DMS 273 treated with DMSO at 0.1 percent for 48 hours (cell line): ENCODE data around the gene ZDHHC3.

ENCODE experiments used
- DNase-seq: peaks from one replicate; lab custom pipeline; 2025; lab: John Stamatoyannopoulos, UW

The ZDHHC3 gene

DNA sequence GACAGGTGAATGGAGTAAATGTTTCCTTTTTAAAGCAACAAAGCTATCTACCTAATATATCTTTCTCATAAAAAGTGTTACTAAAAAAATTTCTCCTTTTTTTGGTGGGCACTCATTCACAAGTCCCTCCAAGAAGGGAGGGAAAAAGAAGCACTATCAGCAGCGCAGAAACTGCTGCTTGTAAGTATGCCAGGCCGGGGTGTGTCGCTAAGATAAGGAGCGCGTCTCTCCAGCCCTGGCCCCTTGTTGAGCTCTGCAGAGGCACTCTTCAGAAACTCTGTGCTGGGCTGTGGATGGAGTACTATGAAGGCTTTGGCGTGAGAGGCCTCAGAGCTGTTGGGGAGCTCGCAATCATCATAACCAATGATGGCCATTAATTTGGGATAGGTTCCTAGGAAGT, 49.1 kb downstream of the ZDHHC3 start:
- no peak for DNase-seq

DNA sequence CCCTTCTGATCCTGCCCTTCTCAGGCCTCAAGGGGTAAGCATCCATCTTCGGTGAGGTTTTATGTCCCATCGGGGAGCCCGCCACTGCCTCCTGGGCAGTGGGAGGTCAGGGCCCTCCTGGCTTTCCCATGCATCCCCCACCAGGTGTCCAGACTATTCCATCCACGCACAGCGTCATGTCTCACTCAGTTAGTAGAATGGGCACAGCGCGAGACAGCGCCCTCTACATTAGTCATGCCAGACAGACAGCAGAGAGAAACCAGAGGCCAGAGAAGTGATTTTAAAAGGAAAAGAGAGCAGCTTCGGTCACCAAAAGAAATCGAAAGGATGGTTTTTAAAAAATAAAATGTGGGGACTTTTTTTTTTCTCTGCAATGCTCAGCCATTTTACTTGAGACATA, 49.8 kb downstream of the ZDHHC3 start:
- no peak for DNase-seq

DNA sequence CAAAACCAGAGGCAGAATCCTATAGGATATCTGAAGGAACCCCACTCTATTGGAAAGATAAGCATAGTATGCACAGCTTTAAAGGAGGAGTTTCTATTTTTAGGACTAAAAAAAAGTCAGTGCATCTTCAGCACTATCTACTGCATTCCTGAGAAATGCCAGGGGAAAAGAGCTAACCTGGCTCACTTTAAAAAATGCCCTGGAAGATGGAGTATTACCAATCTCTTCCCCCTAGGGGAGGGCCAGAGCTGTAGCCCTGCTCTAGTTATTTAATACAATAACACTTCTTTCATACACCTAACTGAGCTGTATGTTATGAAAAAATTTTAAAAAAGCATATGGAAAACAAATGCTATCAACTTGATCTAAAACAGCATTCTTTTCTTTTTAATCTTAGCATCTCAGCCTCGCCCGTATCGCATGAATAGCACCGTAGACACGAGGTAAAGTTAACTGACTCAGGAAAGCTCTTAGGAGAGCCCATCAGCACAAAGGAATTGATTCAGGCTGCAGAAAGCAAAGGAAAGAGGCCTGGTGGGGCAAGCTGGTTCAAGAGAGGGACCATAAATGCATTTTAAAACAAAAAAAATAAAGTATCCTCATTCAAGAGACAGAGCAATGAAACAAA, 51.4 kb downstream of the ZDHHC3 start:
- DNase-seq, result no peak

DNA sequence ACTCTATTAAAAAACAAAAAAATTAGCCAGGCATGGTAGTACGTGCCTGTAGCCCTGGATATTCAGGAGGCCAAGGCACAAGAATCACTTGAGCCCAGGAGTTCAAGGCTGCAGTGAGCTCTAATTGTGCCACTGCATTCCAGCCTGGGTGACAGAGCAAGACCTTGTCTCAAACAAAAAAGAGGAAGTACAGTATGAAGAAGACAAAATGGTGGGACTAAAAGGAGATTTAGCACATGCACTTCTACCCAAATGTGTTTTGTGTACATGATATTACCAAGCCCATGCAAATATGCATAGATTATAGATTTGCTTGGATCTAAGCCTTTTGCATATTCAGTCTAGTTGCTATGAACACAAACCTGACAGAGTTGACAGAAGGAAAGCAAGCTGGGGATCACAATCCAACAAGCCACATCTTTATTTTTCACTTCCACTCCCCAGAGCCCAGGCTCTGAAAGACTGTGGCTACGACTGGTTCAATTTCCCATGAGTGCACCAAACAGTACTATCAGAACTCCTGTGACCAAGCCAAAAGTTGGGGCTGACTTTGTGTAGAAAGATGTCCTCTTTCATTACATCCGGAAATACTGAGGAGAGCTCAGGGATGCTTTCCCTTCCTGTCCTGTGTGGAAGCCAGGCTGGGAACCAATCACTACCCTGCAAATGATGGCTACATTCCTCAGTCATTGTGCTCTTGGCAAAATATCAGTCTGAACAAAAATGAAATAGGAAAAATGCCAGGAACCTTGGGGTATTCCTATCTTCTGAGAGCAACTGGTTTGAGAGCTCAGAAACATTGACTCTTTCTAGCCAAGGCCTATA, 52.1 kb downstream of the ZDHHC3 start:
- no peak for DNase-seq

DNA sequence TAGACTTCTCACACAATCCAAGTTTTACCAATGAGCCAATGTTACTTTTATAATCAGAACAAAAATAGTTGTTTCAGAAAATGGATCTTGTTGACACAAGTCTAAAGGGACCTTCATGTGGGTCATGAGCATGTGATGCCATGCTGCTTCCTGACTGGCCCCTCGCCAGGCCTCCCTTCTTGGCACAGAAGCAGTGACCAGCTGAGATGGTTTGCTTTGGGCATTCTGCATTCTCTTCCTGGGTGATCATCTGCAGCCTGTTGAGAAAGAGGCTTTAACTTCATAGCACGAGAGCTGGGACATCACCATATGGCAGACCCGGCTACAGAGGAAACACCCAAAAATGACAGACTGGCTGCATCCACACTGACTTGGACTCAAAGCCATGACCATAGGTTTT, 55.9 kb downstream of the ZDHHC3 start:
- no peak for DNase-seq

DNA sequence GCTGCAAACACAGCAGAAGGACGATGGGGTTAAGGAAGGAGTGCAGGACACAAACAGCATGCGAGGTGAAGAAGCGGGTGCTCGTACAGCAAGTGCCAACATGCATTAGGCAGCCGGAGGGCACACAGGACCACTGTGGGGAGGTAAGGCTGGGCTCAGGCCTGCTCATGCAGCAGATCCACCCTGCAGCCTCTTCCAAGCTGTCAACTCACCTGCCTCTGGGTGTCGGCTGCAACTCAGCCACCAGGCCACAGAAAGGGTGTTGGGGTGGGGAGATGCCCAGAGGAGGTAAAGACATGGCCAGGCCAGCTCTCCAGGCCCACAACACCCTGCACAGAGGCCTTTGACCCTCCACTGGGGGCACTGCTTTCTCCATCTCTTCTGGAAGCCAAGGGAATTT, 57.4 kb downstream of the ZDHHC3 start:
- no peak for DNase-seq

DNA sequence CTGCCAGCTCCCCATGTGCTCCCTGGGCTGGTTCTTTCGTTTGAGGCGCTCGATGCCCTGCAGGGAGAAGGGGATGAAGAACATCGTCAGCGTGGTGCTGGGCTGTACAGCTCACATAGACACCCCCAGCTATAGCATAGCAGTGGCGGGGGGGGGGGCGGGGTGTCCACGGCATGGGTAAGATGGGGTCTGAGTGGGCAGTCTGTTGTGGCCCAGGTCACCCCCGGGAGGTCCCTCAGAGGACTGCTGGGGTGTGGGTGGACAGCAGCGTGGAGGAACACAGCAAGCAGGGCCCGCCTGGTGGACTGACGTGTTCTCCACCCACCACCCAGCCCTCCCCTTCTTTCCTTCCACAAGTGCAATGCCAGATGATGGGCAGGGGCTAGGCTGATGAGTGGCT, 57.9 kb downstream of the ZDHHC3 start:
- DNase-seq, result no peak

DNA sequence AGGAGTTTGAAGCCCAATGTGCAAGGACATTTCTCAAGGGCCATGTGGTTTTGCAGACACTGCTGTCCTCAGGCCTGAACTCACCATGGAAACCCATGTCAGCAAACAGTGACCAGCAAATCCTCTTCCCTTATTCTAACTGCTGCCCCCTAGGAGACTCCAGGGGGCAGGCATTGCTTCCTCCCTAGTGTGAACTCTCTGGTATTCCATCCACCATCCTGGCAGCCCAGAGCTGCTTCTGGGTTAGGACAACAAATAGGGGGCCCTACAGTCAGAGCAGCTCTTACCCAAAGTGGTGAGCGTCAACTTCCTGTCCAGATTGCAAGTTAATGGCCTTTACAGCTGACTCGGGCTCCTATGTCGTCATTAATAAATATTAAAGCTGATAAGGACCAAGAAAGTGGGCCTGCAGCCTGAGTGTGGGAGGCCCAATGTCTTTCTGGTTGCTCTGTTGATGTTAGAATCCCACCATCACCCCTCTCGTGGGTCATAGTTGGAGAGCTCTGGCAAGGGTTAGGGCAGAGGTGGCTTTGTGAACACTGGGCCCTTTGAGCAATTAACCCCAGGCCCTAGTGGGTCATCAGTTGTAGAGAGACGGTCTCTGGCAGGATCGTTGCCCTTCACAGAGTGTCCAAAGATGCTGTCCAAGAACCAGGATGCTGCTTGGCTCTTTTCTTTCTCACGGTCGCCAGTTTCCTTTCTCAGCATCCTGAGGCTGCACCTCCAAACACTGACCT, 60.1 kb downstream of the ZDHHC3 start:
- DNase-seq, result no peak

DNA sequence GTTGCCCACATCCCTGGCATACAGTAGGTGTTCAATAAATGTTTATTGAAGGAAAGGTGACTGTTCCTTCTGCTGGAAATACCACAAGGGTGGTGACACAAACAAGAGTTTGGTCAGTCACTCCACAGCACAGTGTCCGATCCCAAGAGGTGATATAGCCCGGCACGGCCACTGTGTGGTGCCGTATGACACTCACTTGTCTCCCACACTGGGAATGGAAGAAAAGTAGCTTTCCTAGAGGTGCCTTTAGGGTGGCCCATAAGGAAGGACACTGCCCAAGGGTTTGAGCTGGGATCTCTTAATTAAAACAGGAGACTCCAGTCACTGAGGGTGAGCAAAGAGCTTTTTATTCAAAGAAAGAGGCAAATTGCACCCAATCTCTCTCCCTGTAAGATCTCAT, 61.0 kb downstream of the ZDHHC3 start:
- no peak for DNase-seq

DNA sequence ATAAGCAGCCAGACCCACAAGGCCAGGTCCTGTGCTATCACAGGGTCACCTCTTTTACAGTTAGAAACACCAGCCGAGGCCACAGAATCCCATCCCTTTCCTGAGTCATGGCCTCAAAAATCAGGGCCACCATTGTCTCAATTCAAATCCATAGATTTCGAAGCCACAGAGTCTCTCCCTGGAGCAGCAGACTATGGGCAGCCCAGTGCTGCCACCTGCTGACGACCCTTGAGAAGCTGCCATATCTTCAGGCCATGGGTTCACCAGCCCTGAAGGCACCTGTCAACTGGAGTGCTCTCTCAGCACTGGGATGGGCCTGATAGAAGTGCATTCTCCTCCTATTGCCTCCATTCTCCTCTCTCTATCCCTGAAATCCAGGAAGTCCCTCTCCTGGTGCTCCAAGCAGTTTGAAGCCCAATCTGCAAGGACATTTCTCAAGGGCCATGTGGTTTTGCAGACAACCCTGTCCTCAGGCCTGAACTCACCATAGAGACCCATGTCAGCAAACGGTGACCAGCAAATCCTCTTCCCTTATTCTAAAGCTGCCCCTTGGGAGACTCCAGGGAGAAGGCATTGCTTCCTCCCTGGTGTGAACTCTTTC, 62.0 kb downstream of the ZDHHC3 start:
- no peak for DNase-seq

DNA sequence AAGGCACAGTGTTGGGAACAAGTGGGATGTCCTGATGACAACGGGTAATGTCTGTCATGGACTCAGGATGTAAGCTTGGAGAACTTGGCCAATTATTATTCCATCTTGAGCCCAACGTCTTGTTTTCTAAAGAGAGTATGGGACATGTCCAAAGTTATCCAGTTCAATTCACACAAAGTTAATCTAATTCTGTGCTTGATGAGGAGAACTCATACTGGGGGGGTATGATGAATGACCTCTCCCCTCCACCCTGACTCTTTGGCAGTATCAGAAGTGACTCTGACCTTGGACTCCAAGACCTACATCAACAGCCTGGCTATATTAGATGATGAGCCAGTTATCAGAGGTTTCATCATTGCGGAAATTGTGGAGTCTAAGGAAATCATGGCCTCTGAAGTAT, 65.3 kb downstream of the ZDHHC3 start:
- DNase-seq, result no peak

DNA sequence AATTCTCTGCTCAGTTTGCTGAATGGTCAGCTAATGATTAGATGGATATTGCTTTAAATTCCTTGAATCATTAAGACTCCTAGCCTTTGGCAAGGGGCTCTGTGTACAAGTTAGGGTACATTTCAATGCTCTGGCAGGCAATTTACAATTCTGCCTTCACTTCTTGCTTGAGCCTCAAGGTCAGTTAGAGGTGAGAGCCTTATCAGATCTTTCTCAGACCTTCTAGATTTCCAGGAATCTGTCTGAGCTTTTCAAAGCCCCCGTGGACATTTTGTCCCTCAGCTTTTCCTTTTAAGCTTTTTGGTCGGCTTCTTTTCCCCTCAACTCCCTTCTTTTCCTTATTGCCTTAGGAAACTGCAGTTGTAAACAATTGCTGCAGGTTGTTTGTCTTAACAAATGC, 66.9 kb downstream of the ZDHHC3 start:
- no peak for DNase-seq

DNA sequence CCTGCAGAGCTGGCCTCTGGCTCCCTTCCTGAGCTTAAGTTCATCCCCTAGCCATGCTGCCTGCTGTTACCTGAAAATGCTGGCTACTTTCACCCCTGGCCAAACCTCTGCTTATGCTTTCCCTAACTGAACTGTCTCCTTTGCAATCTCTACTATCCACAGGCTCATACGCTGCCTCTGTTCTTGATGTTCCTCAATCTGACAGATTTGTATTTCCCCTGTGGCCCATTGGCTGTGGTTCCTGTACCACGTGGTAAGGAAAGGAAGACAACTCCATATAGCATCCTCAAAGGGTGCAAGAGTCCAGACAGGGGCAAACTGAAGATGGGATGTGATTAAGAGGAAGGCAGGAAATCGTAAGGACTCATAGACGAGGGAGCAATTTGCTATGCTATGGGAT, 68.4 kb downstream of the ZDHHC3 start:
- no peak for DNase-seq

DNA sequence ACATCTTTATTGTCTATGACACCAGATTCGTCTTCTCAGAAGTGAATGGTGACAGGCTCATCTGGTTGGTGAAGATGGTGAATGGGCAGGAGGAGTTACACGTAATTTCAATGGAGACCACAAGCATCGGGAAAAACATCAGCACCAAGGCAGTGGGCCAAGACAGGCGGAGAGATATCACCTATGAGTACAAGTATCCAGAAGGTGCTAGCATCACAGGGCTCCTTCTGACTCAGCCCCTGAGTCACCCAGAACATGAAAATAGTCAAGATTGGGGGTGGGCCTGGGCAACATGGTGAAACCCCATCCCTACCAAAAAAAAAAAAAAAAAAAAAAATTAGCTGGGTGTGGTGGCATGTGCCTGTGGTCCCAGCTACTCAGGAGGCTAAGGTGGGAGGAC, 69.0 kb downstream of the ZDHHC3 start:
- DNase-seq, result no peak

DNA sequence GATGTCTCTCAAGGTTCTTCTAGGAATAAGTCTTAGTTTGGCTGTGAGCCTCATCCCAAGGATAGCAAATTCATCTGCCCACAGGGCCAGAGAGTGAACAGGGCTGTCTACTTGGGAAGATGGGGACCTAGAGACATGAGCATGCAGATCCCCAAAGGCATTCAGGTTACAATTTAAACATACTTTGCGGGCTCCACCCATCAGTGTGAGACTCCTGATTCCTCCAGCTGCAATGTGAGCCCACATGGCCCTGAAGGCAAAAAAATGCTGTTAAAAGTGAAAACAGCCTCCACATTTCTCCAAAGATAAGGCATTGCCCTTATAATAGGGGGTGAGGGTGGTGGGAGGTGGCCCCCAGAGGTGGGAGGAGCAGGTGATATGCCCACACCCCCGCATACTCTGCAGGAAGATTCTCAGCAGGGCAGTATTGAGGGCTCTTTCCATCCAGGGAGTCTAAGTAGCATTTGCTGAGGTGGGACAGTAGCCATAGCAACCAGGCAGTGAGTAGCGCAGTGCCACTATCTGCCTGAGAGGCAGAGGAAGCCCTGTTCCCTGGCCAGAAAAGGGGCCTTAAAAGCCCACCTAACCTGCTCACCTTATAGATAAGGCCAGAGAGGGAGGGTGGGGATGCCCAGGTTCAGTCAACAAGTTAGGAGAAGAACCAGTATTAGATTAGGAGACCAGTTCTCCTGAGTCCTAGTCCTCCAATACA, 70.4 kb downstream of the ZDHHC3 start:
- no peak for DNase-seq

DNA sequence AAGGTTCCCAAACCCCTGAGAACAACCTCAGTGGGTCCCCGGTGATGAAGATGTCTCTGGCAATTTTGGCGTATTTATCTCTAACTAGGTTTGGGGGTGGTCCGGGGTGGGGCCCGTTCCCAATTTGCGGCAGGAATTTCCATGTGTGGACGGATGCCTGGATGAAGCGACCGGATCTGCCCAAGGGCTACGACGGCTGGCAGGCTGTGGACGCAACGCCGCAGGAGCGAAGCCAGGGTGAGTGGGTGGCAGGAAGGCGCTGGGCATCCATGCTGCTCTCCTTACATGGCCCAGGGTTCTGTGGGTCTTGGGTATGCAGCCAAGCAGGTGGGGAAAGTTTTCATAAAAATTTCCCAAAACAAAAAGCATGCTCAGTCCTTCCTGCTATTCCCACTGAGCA, 72.2 kb downstream of the ZDHHC3 start:
- no peak for DNase-seq

DNA sequence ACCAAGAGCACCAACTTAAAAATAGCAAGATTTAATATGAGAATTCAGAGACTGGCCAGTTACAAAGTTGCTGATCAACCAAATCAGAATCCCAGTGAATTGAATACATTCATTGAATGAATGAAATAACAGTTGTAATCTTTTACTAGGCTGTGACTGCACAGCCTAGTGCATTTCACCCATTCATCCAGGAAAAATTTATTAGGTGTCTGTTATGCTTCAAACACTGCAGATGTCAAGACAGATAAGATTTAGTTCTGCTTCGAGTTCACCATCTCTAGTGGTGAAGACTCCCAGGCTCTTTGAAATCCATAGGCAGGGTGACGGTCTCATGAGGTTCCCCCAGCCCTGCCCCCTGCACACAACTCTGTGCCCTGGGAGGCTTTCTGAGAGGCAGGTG, 72.7 kb downstream of the ZDHHC3 start:
- no peak for DNase-seq

DNA sequence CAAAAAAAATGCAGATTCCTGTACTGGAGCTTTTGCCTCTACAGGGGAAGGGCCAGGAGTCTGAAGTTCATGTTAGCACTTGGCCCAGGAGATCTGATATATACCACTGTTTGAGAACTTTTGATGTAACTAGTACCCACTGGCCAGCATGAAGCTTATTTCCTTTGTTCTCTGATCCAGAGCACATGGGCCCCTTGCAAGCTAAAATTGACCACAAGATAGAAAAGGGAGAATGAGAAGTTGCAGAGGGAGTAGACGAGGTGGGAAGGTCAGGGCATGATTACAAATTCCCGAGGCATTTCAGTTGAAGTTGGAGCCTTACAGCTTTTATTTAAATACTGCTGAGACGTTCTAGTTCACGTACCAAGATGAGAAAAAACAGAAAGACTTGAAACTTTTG, 73.3 kb downstream of the ZDHHC3 start:
- no peak for DNase-seq

DNA sequence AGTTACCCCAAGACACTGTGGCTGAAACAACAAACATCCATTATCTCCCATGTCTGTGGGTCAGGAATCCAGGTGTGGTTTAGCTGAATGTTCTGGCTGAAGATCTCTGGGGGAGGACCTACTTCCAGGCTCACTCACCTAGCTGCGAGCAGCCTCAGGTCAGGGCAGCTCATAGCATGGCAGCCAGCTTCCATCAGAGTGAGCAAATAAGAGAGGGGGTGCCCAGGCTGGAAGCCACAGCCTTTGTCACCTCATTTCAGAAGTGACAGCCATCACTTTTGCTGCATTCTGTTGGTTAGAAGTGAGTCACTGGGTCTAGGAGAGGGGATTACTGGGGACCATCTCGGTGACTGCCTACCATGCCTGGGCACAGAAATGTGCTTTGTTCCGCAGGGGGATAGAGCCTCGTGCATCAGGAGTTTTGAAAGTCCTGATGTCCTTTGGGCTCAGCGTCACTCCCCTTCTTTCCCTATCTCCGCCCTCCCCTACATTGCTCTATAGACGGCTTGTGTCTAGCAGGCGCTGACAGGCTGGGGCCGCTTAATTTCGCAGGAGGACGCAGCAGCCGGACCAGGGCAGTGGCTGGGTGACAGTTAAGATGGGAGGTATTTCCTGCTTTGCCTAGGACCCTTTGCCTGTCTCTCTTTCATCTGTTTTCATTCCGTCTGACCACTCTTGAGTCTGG, 76.1 kb downstream of the ZDHHC3 start:
- DNase-seq, result no peak

DNA sequence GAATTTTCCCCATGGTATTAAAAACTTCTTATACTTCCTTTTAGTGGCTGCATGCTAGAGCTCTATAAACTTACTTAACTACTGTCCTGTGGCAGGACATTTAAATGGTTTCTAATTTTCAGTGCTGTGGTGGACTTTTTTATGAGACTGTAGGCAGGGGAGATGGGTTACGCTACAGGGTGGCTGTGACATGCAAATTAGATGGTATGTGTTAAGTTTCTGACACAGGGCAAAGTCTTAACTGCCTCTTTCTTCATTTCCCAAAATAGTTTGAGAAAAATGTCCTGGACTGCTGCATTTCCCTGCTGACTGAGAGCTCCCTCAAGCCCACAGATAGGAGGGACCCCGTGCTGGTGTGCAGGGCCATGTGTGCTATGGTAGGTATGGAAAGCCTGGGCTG, 79.5 kb downstream of the ZDHHC3 start:
- no peak for DNase-seq

DNA sequence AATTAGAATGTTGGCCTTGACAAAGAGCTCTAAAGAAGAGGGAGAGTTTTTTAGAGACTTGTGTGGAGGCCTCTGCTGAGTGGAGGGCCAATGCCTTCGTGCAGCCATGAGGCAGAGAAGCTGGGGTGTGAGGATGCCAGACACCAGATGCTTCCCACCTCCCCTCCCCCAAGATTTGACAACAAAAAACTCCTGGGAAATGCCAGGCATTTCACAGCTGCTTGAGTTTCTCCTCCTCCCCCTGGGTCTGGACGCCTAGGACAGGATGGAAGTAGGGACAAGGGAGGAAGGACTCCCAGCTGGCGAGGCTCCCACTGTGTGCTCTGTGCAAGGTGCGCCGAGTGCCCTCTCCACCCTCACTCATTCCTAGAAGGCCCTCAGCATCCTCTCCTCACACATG, 81.5 kb downstream of the ZDHHC3 start:
- DNase-seq, result no peak

DNA sequence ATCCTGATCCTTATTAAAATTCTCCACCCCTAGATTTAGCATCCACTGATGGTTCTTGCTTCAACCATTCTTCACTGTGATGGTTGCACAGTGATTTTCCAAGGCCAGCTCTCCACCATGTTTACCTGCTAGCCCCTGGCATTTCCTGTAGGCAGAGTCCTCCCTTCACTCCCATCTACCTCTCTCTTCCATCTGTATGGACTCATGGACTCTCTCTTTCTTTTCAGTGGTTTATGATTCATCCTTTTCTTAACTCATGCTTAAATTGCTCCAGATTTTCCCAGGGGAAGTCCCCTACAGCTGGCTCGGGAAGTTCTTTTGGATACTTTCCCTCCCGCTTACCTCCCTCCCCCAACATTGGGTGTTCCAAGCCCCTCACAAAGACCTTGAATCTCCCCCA, 82.9 kb downstream of the ZDHHC3 start:
- DNase-seq, result no peak
